Transverse colon (tissue), 4 donors: ENCODE data around the gene RNU5B-1. TPM values are rescaled to one million over a fixed set of nuclear protein-coding genes. Genes with fewer than 3 reads are reported as not detected.

Experiments used
- DNase-seq: peaks from one replicate; pipeline ENCODE4 v3.0.0-alpha.2; 2019
- H3K27ac ChIP-seq, 4 donors: fragments of 200-600 bp; sonication (generic); 2 replicates each; pipeline ENCODE4 v1.5.1; 2016 to 2018; ENCODE audit warnings: inconsistent platforms in 4 of 4
- H3K27me3 ChIP-seq: fragments of 200-600 bp; sonication (generic); 2 replicates; pipeline ENCODE4 v1.5.1; 2017; ENCODE audit warnings: inconsistent platforms
- H3K36me3 ChIP-seq, 4 donors: fragments of 200-600 bp; sonication (generic); 2 replicates each; pipeline ENCODE4 v1.5.1; 2017 to 2019; ENCODE audit warnings: inconsistent platforms in 4 of 4
- H3K4me1 ChIP-seq, 4 donors: fragments of 200-600 bp; sonication (generic); 2 replicates each; pipeline ENCODE4 v1.5.1; 2017 to 2020; ENCODE audit warnings: inconsistent platforms in 4 of 4
- H3K4me3 ChIP-seq, 4 donors: fragments of 200-600 bp; sonication (generic); 1 replicate in 1 of 4; 2 replicates in 3 of 4; pipeline versions ENCODE4 v1.5.1 to v1.6.1; 2017 to 2019; ENCODE audit warnings: inconsistent platforms in 4 of 4
- H3K9me3 ChIP-seq, 2 donors: fragments of 200-600 bp; sonication (generic); 2 replicates each; pipeline ENCODE4 v1.5.1; 2017 to 2019; ENCODE audit warnings: inconsistent platforms in 2 of 2
- EP300 ChIP-seq: sonication (generic); formaldehyde crosslinking; IDR thresholded peaks from one replicate; pipeline ENCODE4 v1.6.1; 2017; ENCODE audit warnings: antibody characterized with exemption, low read depth
- POLR2A ChIP-seq: fragments of 450-650 bp; IDR thresholded peaks from one replicate; pipeline ENCODE4 v1.6.1; 2016; ENCODE audit warnings: antibody characterized with exemption, mild to moderate bottlenecking, moderate library complexity
- POLR2AphosphoS5 ChIP-seq, 3 donors: sonication (generic); formaldehyde crosslinking; IDR thresholded peaks; one replicate each; pipeline ENCODE4 v1.6.1; 2016; ENCODE audit warnings: antibody characterized with exemption in 3 of 3
- WGBS, 2 donors: methylation state at CpG; one replicate each; pipeline ENCODE4 v1.1.5; 2018; ENCODE audit warnings: low coverage in 1 of 2; 5-methylcytosine and 5-hydroxymethylcytosine counted together
- in situ Hi-C, 4 donors: fragments of 200-750 bp; cut with MboI; loops; one replicate each; pipeline versions ENCODE4 v1.15.0 to v1.15.1; 2017; ENCODE audit warnings: low sequenced_read_pairs in 3 of 4, low pct_ligation_motif_present in 1 of 4, low pct_unique_long_range_greater_than_20kb in 1 of 4
- intact Hi-C: fragments of 100-400 bp; cut with DNase I; formaldehyde crosslinking; loops from one replicate; pipeline ENCODE4 v1.15.1; 2023; ENCODE audit warnings: low total_unique reads
- total RNA-seq, 4 donors: library from RNA; depleted of rRNA; stranded (reverse); fragments of >200 nt; gene quantifications; one replicate each; pipeline ENCODE4 v1.1.0, GENCODE V29; 2016
- TF ChIP-seq, protein P1 (sequence below), 5 experiments: fragments of 200-600 bp in 3 of 5; fragments of 450-650 bp in 2 of 5; sonication (generic) in 3 of 5; IDR thresholded peaks; 1 replicate in 2 of 5; 2 replicates in 3 of 5; pipeline ENCODE4 v1.5.1; 2016 to 2017; ENCODE audit warnings: antibody characterized with exemption in 5 of 5, inconsistent platforms in 3 of 5, mild to moderate bottlenecking in 2 of 5, moderate library complexity in 1 of 5

RNU5B-1 gene
- total RNA-seq, 4 donors from 2014 or later, result not detected

DNA sequence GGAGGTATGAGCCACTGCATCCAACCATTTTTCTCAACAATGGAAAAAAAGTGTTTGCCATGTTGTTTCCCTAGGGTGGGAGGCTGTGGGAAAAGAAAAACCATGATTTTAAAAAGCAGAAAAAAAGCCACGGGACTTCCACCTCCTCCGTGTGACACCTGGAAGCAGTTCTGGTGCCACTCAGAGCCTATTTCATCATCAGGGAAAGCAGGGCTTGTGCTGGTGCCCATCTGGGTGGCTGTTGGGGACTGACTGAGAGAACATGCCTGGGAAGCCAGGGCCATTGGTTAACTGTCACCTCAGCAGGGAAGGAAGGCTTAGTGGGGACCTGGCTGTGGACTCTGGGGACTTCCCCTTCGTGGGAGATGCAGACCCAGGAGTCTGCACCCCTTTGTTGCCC is 7.3 kb downstream of the RNU5B-1 start:
- in situ Hi-C loops, result no loop called here
- no peak for DNase-seq
- WGBS, 2 donors, result 40% methylated on average over 3 of the region's 3 CpGs; no CpG with 5 or more reads in 1 of the 2 donors
- H3K27ac ChIP-seq, result no peak overlapping the region
- intact Hi-C loops, result no loop called here
- no peaks in the 10 kb centered on the region for H3K36me3 ChIP-seq
- H3K27me3 ChIP-seq, result no peaks in the 10 kb centered on the region
- H3K9me3 ChIP-seq, result no peaks in the 10 kb centered on the region
- TF ChIP-seq EP300 (no peak), POLR2AphosphoS5 (IDR thresholded peaks at IDR 0.05) (no peak), POLR2A (no peak)
- TF ChIP-seq, protein P1, sequence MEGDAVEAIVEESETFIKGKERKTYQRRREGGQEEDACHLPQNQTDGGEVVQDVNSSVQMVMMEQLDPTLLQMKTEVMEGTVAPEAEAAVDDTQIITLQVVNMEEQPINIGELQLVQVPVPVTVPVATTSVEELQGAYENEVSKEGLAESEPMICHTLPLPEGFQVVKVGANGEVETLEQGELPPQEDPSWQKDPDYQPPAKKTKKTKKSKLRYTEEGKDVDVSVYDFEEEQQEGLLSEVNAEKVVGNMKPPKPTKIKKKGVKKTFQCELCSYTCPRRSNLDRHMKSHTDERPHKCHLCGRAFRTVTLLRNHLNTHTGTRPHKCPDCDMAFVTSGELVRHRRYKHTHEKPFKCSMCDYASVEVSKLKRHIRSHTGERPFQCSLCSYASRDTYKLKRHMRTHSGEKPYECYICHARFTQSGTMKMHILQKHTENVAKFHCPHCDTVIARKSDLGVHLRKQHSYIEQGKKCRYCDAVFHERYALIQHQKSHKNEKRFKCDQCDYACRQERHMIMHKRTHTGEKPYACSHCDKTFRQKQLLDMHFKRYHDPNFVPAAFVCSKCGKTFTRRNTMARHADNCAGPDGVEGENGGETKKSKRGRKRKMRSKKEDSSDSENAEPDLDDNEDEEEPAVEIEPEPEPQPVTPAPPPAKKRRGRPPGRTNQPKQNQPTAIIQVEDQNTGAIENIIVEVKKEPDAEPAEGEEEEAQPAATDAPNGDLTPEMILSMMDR (IDR thresholded peaks at IDR 0.05), result no peak
- no peak overlapping the region for H3K4me3 ChIP-seq
- H3K4me1 ChIP-seq, result no peaks in the 10 kb centered on the region

DNA sequence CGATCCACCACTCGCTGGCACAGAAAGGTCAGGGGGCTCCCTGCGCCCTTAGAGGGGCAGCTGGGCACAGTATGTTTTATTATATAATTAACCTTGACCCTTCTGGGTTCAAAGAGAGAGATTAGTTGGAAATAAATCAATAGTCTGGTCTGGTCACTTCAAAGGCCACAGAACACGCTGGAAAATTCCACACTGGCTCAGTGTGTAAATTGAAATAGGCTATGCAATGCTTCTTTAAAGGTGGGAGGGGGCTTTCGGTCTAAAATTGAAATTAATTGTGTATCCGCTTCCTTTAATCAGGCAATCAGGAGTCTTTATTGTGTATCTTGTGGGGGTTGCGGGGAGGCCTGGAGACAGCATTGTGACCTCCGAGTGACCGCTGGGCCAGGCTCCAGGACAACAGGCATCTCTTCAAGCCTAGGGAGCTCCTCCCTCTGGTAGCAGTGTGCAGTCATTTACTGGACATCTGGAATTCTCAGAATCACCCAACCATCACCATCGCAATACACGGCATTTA is 8.0 kb downstream of the RNU5B-1 start:
- Histone ChIP-seq H3K4me1 (no peaks in the 10 kb centered on the region), H3K27ac (no peak overlapping the region), H3K27me3 (no peaks in the 10 kb centered on the region), H3K36me3 (no peaks in the 10 kb centered on the region), H3K9me3 (no peaks in the 10 kb centered on the region), H3K4me3 (no peak overlapping the region)
- WGBS, 2 donors, result 72 to 74% methylated on average over 9 to 11 of the region's 11 CpGs
- intact Hi-C loops (no loop called here), in situ Hi-C loops (no loop called here)
- no peak for DNase-seq
- TF ChIP-seq, protein P1 (IDR thresholded peaks at IDR 0.05), result no peak
- TF ChIP-seq EP300 (no peak), POLR2A (no peak), POLR2AphosphoS5 (IDR thresholded peaks at IDR 0.05) (no peak)

DNA sequence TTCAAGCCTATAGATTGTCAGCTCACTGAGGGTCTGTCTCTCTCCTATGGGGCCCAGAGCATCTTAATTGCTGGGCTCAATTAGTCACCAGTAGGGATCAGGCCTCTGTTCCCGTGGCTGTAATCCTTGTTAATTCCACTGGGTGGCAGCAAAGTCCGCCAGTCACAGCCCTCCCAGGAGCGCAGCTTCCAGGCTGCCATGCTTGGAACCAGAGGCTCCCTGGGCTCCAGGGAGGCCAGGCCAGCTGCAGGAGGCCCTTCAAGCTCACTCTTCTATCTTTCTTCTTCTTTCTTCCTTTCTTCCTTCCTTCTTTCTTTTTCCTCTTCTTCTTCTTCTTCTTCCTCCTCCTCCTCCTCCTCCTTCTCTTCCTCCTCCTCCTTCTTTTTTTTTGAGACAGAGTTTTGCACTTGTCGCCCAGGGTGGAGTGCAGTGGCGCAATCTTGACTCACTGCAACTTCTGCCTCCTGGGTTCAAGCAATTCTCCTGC is 14.4 kb downstream of the RNU5B-1 start:
- in situ Hi-C loops, result loop anchor here in 3 of 4 donors (5.0 kb wide), 3 partner anchors 63 to 73 kb away; no protein-coding TSS in a partner anchor
- peak; percentile 82 for DNase-seq
- Histone ChIP-seq H3K36me3 (no peaks in the 10 kb centered on the region), H3K27ac (no peak overlapping the region), H3K4me1 (no peaks in the 10 kb centered on the region), H3K27me3 (no peaks in the 10 kb centered on the region), H3K9me3 (no peaks in the 10 kb centered on the region), H3K4me3 (no peak overlapping the region)
- intact Hi-C loops, result loop anchor here (2.0 kb wide), 1 partner anchor 66 kb away; no protein-coding TSS in a partner anchor
- no peak for TF ChIP-seq EP300
- TF ChIP-seq, protein P1 (IDR thresholded peaks at IDR 0.05), result peak; percentile 93 to 96 (median 94)
- WGBS, 2 donors, result 37 to 40% methylated on average over 5 of the region's 5 CpGs

DNA sequence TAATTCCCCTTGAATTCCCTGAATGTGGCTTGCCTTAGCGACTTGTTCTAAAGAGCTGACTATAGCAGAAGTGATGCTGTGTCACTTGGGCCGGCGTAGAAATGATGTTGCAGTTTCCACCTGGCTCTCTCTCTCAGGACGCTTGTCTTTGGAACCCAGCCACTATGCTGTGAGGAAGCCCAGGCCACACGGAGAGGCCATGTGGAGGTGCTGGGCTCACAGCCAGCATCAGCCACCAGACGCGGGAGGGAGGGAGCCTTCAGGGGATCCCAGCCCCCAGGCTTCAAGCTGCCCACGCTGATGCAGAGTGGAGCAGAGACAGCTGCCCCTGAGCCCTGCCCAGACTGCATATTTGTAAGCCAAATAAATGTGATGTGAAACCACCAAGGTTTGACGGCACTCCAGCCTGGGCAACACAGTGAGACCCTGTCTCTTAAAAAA is 18.6 kb downstream of the RNU5B-1 start:
- H3K4me3 ChIP-seq, result no peak overlapping the region
- H3K27me3 ChIP-seq, result no peaks in the 10 kb centered on the region
- H3K9me3 ChIP-seq, result no peaks in the 10 kb centered on the region
- H3K4me1 ChIP-seq, result no peaks in the 10 kb centered on the region
- no peak overlapping the region for H3K27ac ChIP-seq
- WGBS, 2 donors, result 0 to 12% methylated on average over 1 to 9 of the region's 9 CpGs
- TF ChIP-seq POLR2AphosphoS5 (IDR thresholded peaks at IDR 0.05) (peak; percentile 56 to 77 (median 60)), EP300 (no peak)
- no peaks in the 10 kb centered on the region for H3K36me3 ChIP-seq
- intact Hi-C loops, result no loop called here
- DNase-seq, result peak; percentile 41
- in situ Hi-C loops, result loop anchor here in 1 of 4 donors (5.0 kb wide), 1 partner anchor 59 kb away; no protein-coding TSS in a partner anchor
